HUES64 (cell line): Measurements from ENCODE around the gene CDK4.

Experiments
- H3K27ac ChIP-seq: 2 replicates; pipeline ENCODE4 v1.7.0; 2013; ENCODE audit warnings: low read depth, low read length, inconsistent platforms
- H3K27me3 ChIP-seq: 2 replicates; pipeline ENCODE4 v1.6.1; 2013; ENCODE audit warnings: mild to moderate bottlenecking, low read length; ENCODE audit not compliant: insufficient read depth
- H3K36me3 ChIP-seq: 2 replicates; pipeline ENCODE4 v1.6.1; 2013; ENCODE audit warnings: mild to moderate bottlenecking, low read length; ENCODE audit not compliant: insufficient read depth
- H3K4me1 ChIP-seq: 2 replicates; pipeline ENCODE4 v1.6.1; 2013; ENCODE audit warnings: mild to moderate bottlenecking, low read length, moderate library complexity; ENCODE audit not compliant: insufficient read depth
- H3K4me3 ChIP-seq: 2 replicates; pipeline ENCODE4 v1.5.1; 2013; ENCODE audit warnings: mild to moderate bottlenecking, low read length, moderate library complexity
- H3K9ac ChIP-seq: 2 replicates; pipeline ENCODE4 v1.6.1; 2013; ENCODE audit warnings: mild to moderate bottlenecking, low read depth, low read length
- H3K9me3 ChIP-seq: 2 replicates; pipeline ENCODE4 v1.6.1; 2013; ENCODE audit warnings: low read depth, low read length; ENCODE audit not compliant: insufficient read depth
- WGBS: fragments of 150-250, 120-280 bp; methylation state at CpG from one replicate; pipeline ENCODE4 v1.1.7; 2013; ENCODE audit warnings: missing lambda C conversion rate; 5-methylcytosine and 5-hydroxymethylcytosine counted together

CDK4 gene

DNA sequence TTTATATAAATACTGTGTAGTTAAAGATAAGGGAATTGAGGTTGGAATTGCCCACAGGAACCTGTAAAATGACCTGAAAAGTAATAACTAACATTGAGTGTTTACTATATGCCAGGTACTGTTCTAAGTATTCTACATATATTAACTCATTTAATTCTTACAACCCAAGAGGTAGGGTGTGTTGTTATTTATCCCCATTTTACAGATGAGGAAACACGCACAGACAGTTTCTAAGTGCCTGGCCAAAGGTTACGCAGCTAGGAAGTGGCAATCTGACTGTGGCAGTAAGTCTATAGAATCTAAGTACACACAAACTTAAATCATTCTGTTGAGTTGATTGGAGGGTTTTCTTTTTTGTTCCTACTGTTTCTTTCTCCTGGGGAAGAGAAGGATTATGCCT, 8.3 kb downstream of the CDK4 start:
- H3K9ac ChIP-seq, result no peak overlapping the region

DNA sequence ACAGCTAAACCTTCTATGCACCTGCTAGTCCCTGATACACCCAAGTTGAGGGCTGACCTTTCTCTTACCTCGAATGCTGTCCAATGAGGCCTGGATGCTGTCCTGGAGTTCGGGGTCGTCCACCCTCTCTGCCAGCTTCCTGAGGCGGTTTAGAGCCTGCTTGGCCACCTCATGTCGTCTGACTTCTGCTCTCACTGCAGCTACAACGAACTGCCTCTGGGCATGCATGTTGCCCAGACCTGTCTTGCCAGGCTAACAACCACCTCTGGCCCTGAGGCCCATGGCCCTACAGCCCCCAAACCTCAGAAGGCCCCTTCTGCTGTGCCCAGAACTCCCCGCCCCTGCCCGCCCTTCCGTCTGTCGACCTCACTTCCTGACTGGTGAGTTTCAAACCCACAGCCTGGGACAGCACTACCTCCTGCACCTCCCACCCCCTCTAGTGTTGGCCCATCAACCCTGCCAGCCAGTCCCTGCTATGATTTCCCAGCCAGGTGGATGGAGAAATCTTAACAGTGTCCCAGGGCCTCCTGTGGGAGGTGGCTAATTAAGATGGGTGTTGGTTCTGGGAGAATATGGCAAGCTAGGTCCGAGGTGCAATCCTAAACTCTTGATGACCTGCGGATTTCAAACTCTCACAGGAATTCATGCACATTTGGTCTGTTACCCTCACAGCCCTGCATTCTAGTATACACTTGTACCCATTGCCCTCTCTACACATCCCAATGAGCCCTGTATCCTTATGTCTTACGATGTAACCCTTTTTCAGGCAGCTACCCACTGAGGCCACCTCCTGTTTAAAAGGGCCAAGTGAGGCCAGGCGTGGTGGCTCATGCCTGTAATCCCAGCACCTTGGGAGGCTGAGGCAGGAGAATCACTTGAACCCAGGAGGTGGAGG, 10.0 kb downstream of the CDK4 start:
- WGBS, result 59% methylated on average over 14 of the region's 14 CpGs
- peaks cover 14% of the 10 kb centered on the region for H3K36me3 ChIP-seq
- no peak overlapping the region for H3K4me3 ChIP-seq
- peaks cover 5% of the 10 kb centered on the region; the same call in 1 of the 2 replicates for H3K4me1 ChIP-seq
- H3K9me3 ChIP-seq, result no peaks in the 10 kb centered on the region
- no peak overlapping the region for H3K9ac ChIP-seq
- H3K27me3 ChIP-seq, result peaks cover 59% of the 10 kb centered on the region
- no peak overlapping the region for H3K27ac ChIP-seq

More for the DNA sequence above, 8.3 kb downstream of the CDK4 start:
- Histone ChIP-seq H3K36me3 (peaks cover 29% of the 10 kb centered on the region), H3K9me3 (no peaks in the 10 kb centered on the region), H3K4me3 (0 out of 2 replicates have a peak overlapping the region, but pooled peaks have one; percentile 67), H3K4me1 (0 out of 2 replicates have a peak, but pooled peaks cover 4% of the 10 kb centered on the region), H3K27me3 (peaks cover 43% of the 10 kb centered on the region), H3K27ac (no peak overlapping the region)
- WGBS, result 100% methylated on average over 2 of the region's 2 CpGs

DNA sequence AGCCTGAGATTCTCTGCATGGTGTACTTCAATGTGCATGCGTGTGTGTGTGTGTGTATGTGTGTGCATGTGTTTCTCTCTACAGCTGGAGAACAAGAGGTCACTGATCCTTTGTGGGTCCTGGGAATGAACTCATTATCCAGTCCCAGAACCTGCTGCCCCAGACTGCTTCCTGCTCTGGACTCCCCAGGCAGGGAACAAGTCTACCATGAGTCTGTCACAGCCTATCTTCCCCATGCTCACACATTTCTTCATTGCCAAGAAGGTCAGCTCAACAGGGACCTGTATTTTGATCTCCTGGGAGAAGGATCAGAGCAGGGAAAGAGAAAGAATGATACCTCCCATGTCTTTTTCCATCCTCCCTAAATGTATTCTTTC, 10.7 kb downstream of the CDK4 start:
- Histone ChIP-seq H3K27ac (no peak overlapping the region), H3K9ac (no peak overlapping the region), H3K4me1 (peaks cover 12% of the 10 kb centered on the region), H3K36me3 (peaks cover 7% of the 10 kb centered on the region), H3K4me3 (no peak overlapping the region), H3K9me3 (no peaks in the 10 kb centered on the region), H3K27me3 (peaks cover 66% of the 10 kb centered on the region)
- 83% methylated on average over 1 of the region's 1 CpG for WGBS

DNA sequence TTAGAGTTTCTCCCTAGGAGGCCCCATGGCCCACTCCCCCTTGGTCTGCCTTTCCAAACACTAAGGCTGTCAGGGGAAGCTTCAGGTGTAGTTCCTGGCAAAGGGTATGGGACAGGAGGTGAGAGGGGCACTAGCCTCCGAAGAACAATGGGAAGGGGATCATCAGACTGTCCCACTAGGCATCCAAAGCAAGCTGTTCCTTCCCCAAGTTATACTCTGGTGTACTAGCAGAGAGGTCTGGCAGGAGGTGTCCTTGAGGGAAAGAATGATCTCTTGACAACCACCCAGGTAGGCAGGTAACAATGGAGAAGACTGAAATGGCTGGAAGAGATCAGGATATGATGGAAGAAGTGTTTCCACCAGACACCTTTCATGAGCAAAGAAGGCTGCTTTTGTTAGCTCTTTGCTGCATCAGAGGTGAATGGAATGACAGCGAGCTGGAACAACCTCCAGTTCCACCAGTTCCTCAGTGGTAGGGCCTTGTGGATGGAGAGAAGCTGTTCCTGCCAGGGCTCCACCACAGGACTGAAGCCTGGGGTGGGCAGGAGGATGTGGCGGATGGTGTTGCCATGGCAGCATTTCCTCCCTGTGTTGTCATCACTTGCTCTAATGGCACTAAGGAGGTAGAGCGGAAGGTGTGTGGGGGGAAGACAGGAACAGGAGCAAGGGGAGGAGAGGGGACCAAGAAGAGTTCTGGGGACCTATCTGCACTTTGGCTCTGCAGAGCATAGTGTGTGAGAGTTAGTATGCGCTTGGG, 11.3 kb downstream of the CDK4 start:
- no peak overlapping the region for H3K4me3 ChIP-seq
- H3K9me3 ChIP-seq, result no peaks in the 10 kb centered on the region
- H3K4me1 ChIP-seq, result peaks cover 12% of the 10 kb centered on the region
- H3K36me3 ChIP-seq, result 0 out of 2 replicates have a peak, but pooled peaks cover 2% of the 10 kb centered on the region
- no peak overlapping the region for H3K27ac ChIP-seq
- no peak overlapping the region for H3K9ac ChIP-seq
- H3K27me3 ChIP-seq, result peaks cover 72% of the 10 kb centered on the region
- 73% methylated on average over 5 of the region's 5 CpGs for WGBS

DNA sequence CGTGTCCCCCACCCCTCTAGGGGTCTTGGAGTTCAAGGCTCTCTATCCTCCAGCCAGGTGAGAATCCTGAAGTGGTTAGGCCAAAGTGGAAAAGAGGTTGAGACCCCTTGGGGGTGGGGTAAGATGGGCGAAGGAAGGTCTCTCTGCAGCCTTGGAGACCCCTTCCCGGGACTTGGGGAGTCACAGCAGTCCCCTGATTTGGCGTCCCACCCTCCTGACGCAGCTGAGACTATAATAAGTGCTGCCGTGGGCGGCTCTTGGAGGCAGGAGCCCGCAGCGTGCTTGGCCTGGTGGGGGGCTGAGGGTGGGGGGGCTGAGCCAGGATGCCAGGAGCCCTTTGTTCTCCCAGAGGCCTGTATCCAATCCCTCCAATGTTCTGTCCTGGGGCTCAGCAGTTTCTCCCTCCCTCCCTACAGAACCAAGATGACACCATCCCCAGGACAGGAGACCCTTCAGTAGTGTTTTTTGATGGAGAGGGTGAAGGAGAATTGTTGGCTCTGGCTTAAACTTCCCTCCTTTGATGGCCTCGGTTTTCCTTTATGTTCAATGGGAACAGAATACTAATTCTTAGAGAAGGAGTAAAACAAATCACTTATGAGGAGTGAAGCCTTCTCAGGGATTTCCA, 12.1 kb downstream of the CDK4 start:
- Histone ChIP-seq H3K27ac (no peak overlapping the region), H3K4me1 (peaks cover 12% of the 10 kb centered on the region), H3K36me3 (no peaks in the 10 kb centered on the region), H3K9ac (no peak overlapping the region), H3K27me3 (peaks cover 80% of the 10 kb centered on the region), H3K4me3 (no peak overlapping the region), H3K9me3 (no peaks in the 10 kb centered on the region)
- 31% methylated on average over 10 of the region's 10 CpGs for WGBS

DNA sequence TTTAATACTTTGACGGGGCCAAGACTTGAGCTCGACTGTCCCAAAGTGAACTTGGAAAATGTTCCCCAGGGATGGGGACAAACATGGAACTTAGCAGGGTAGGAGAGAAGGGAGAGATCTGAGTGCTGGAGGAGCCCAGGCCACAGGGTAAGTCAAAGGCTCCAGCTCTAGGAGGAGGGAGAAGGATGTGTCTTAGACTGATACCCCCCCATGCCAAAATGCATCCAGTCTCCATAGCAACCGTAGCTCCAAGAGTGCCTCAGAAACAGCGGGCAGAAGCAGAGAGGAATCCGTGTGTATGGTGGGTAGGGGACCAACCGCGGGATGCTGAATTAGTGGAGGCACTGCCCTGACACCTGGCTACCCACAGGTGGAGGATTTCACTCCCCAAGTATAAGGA, 12.7 kb downstream of the CDK4 start:
- Histone ChIP-seq H3K36me3 (no peaks in the 10 kb centered on the region), H3K9ac (no peak overlapping the region), H3K4me3 (peak overlapping the region; percentile 44; the same call in 1 of the 2 replicates), H3K4me1 (peaks cover 12% of the 10 kb centered on the region), H3K27me3 (peaks cover 86% of the 10 kb centered on the region), H3K9me3 (no peaks in the 10 kb centered on the region), H3K27ac (no peak overlapping the region)
- WGBS, result 23% methylated on average over 7 of the region's 7 CpGs

DNA sequence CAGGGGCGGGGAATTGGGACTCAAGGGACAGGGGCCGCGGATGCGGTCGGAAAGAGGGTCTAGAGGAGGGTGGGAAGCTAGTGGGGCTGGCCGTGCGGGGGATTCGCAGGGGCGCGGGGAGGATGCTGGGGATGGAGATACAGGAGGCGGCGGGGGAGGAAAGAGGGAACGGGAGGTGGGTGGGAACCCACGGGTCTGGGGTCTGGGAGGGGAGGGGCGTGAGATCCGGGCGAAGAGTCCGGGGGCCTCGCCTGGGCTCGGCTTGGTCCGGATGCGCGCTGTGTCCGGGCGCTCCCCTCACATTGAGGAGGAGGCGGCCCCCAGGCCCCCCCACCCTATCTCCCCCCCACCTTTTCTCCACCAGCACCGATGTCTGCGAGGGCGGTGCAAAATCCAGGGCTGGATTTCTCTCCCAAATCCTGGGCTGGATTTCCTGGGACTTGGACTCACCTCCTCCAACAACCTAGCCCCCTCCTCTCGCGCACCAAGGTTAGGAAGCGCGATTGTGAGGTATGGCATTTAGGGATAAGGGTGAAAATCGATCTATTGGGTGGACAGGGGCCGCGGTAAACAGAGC, 13.4 kb downstream of the CDK4 start, which contains the start of gene AGAP2:
Gene AGAP2 (minus strand): TSS at position 82 of the 577 bp plus-strand sequence. CDS start 496 bp downstream, outside the sequence.
- Histone ChIP-seq H3K9me3 (no peaks in the 10 kb centered on the region), H3K9ac (no peak within 1 kb of the TSS), H3K27ac (no peak within 1 kb of the TSS), H3K27me3 (peaks cover 92% of the 10 kb centered on the region), H3K36me3 (no peaks in the 10 kb centered on the region), H3K4me1 (peaks cover 12% of the 10 kb centered on the region), H3K4me3 (peak within 1 kb of the TSS; percentile 44)
- under 1% methylated on average over 35 of the region's 36 CpGs for WGBS

DNA sequence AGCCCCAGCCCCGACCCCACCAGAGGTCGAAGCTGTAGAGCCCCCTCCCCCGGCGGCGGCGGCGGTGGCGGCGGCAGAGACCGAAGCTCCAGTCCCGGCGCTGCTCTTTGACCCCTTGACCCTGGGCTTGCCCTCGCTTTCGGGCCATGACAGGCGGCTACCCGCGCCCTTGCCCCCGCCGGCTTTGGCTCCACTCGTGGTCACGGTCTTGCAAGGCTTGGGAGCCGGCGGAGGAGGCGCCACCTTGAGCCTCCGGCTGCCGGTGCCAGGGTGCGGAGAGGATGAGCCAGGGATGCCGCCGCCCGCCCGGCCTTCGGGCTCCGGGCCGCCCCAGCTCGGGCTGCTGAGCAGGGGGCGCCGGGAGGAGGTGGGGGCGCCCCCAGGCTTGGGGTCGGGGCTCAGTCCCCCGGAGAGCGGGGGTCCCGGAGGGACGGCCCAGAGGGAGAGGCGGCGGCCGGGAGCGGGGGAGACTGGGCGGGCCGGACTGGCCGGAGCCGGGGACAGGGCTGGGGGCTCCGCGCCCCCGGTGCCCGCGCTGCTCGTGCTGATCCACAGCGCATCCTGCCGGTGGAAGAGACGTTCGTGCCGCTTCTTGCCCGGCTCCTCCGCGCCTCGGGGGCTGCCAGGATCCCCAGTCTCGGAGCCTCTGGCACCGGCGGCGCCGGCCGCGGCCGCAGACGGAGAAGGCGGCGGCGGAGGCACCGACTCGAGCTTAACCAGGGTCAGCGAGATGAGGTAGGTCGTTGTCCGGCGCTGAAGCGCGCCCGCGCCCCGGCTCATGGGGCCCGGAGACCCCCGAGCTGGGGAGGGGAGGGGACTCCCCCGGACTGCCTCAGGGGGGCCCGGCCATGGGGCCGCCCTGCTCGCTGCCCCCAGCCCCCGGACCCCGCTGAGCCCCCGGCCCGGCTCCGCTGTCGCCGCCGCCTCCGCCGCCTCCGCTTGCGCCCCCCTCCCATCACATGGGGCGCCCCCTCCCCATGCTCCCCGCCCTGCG, 14.3 kb downstream of the CDK4 start:
- H3K36me3 ChIP-seq, result no peaks in the 10 kb centered on the region
- H3K4me3 ChIP-seq, result peak overlapping the region; percentile 41

DNA sequence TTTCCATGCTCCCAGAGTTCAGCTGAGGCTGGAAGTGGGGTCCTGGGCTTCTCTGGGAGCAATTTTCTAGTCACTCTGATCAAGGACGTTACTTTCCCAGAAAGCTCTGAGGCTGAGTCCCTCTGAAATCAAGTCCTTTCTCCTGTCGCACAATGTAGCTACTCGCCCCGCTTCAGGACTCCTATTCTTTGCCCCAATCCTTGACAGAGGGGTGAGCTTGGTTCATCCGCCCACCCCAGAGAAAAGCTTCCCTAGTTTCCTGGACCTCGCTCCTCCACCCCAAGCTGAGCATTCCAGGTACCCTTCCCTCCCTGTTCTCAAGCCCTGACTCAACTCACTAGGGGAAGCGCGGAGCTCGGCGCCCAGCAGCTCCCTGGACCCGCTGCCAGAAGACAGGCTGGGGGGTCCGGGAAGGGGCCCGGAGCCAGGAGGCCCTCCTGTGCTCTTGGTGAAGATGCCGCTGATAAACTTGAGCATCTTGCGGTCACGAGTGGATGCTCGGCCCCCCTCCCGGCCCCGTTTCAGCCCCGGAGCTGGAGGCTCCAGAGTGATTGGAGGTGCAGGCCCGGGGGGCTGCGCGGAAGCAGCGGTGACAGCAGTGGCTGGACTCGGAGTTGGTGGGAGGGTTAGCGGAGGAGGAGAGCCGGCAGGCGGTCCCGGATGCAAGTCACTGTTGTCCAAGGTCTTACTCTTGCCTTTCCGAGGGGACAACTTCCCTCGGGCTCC, 15.2 kb downstream of the CDK4 start:
- 2% methylated on average over 31 of the region's 31 CpGs for WGBS
- Histone ChIP-seq H3K4me3 (peak overlapping the region; percentile 41), H3K27ac (no peak overlapping the region), H3K36me3 (no peaks in the 10 kb centered on the region), H3K4me1 (peaks cover 12% of the 10 kb centered on the region), H3K9ac (no peak overlapping the region), H3K27me3 (peaks cover 99% of the 10 kb centered on the region), H3K9me3 (no peaks in the 10 kb centered on the region)

More for the DNA sequence above, 14.3 kb downstream of the CDK4 start:
- Histone ChIP-seq H3K27ac (no peak overlapping the region), H3K27me3 (peaks cover 99% of the 10 kb centered on the region), H3K4me1 (peaks cover 12% of the 10 kb centered on the region), H3K9ac (no peak overlapping the region), H3K9me3 (no peaks in the 10 kb centered on the region)
- 2% methylated on average over 109 of the region's 110 CpGs for WGBS
